IMR-90 (cell line): ENCODE results near the gene SELENOO. TPM values are rescaled to one million over a fixed set of nuclear protein-coding genes. Genes with fewer than 3 reads are reported as not detected.
A peak's percentile ranks its signal among the peaks of the same experiment; 100 is the strongest.

Experiments
- ATAC-seq: fragments of 200-7000 bp; cut with Tn5 transposase; 2 replicates; pipeline ENCODE4 v1.9.1; 2020; ENCODE audit warnings: low read depth, mild to moderate bottlenecking, moderate library complexity
- BruUV-seq: library from RNA; stranded (reverse); fragments of 400-500 nt; replicated peaks from 2 replicates; lab custom pipeline; 2021; lab: Mats Ljungman, UMichigan
- CTCF ChIA-PET: fragments of 300-600 bp; formaldehyde crosslinking; extraction: SDS; loops from one replicate; lab custom pipeline; 2021; ENCODE audit warnings: antibody characterized with exemption; lab: Yijun Ruan, JAX
- POLR2A ChIA-PET: fragments of 300-600 bp; sonication (Branson Sonifier 250); formaldehyde crosslinking; loops from one replicate; lab custom pipeline; 2022; ENCODE audit warnings: antibody characterized with exemption; ENCODE audit not compliant: unreplicated experiment; lab: Charles Lee
- DNase-seq: peaks from one replicate; pipeline ENCODE4 v3.0.0; 2013
- H2AFZ ChIP-seq: replicated peaks from 2 replicates; pipeline ENCODE3; 2013; ENCODE audit warnings: low read length, mild to moderate bottlenecking; ENCODE audit not compliant: poor library complexity
- H2AK5ac ChIP-seq: 2 replicates; pipeline ENCODE4 v1.6.1; 2013; ENCODE audit warnings: low read depth, low read length, inconsistent platforms
- H2AK9ac ChIP-seq: replicated peaks from 2 replicates; pipeline ENCODE3; 2013; ENCODE audit warnings: mild to moderate bottlenecking, low read depth, low read length, moderate library complexity; ENCODE audit not compliant: poor library complexity
- H2BK120ac ChIP-seq: 2 replicates; pipeline ENCODE4 v1.6.1; 2013; ENCODE audit warnings: low read depth, low read length, inconsistent platforms
- H2BK15ac ChIP-seq: 3 replicates; pipeline ENCODE4 v1.6.1; 2013; ENCODE audit warnings: low read depth, low read length, inconsistent platforms
- H2BK20ac ChIP-seq: 2 replicates; pipeline ENCODE4 v1.6.1; 2013; ENCODE audit warnings: low read depth, mild to moderate bottlenecking, inconsistent platforms, low read length, moderate library complexity
- H2BK5ac ChIP-seq: 2 replicates; pipeline ENCODE4 v1.6.1; 2013; ENCODE audit warnings: mild to moderate bottlenecking, low read depth, low read length, inconsistent platforms; ENCODE audit not compliant: poor library complexity, severe bottlenecking
- H3K14ac ChIP-seq: replicated peaks from 2 replicates; pipeline ENCODE4 v1.6.1; 2013; ENCODE audit warnings: low read depth, low read length, inconsistent platforms
- H3K18ac ChIP-seq: 2 replicates; pipeline ENCODE4 v1.6.1; 2013; ENCODE audit warnings: low read depth, low read length, control low read depth
- H3K23ac ChIP-seq: 2 replicates; pipeline ENCODE4 v1.6.1; 2013; ENCODE audit warnings: low read depth, low read length, inconsistent platforms
- H3K27ac ChIP-seq: 2 replicates; pipeline ENCODE4 v1.5.1; 2013; ENCODE audit warnings: mild to moderate bottlenecking, control low read depth, low read length; ENCODE audit not compliant: insufficient read depth
- H3K27me3 ChIP-seq: 2 replicates; pipeline ENCODE4 v1.6.1; 2013; ENCODE audit warnings: low read length; ENCODE audit not compliant: control insufficient read depth, insufficient read depth
- H3K36me3 ChIP-seq: 2 replicates; pipeline ENCODE4 v1.6.1; 2013; ENCODE audit warnings: low read length, mixed read lengths; ENCODE audit not compliant: control insufficient read depth, insufficient read depth
- H3K4ac ChIP-seq: 2 replicates; pipeline ENCODE4 v1.6.1; 2013; ENCODE audit warnings: low read depth, low read length, inconsistent platforms
- H3K4me1 ChIP-seq: 2 replicates; pipeline ENCODE4 v1.6.1; 2013; ENCODE audit warnings: low read length, mixed read lengths; ENCODE audit not compliant: control insufficient read depth, insufficient read depth
- H3K4me2 ChIP-seq: 2 replicates; pipeline ENCODE4 v1.6.1; 2013; ENCODE audit warnings: low read depth, mild to moderate bottlenecking, control low read depth, low read length, moderate library complexity
- H3K4me3 ChIP-seq: 2 replicates; pipeline ENCODE4 v1.5.1; 2013; ENCODE audit warnings: low read depth, mild to moderate bottlenecking, control low read depth, low read length, moderate library complexity; ENCODE audit not compliant: insufficient read depth
- H3K56ac ChIP-seq: 2 replicates; pipeline ENCODE4 v1.6.1; 2013; ENCODE audit warnings: low read length, inconsistent platforms; ENCODE audit not compliant: insufficient read depth; ENCODE audit errors: extremely low read depth
- H3K79me1 ChIP-seq, 2 experiments: 2 replicates each; pipeline ENCODE4 v1.6.1; 2013; ENCODE audit warnings: low read length in 2 of 2, inconsistent platforms in 1 of 2, low read depth in 1 of 2
- H3K9ac ChIP-seq: 2 replicates; pipeline ENCODE4 v1.6.1; 2013; ENCODE audit warnings: low read depth, low read length, control low read depth
- H3K9me1 ChIP-seq: 2 replicates; pipeline ENCODE4 v1.6.1; 2013; ENCODE audit warnings: low read length, inconsistent platforms; ENCODE audit not compliant: insufficient read depth
- H3K9me3 ChIP-seq: 2 replicates; pipeline ENCODE4 v1.6.1; 2013; ENCODE audit warnings: low read length; ENCODE audit not compliant: control insufficient read depth, insufficient read depth
- H4K20me1 ChIP-seq: 2 replicates; pipeline ENCODE4 v1.6.1; 2013; ENCODE audit warnings: low read length, inconsistent platforms; ENCODE audit not compliant: insufficient read depth
- H4K5ac ChIP-seq: 2 replicates; pipeline ENCODE4 v1.6.1; 2013; ENCODE audit warnings: mild to moderate bottlenecking, low read depth, low read length, control low read depth
- H4K8ac ChIP-seq, 2 experiments: 2 replicates each; pipeline ENCODE4 v1.6.1; 2013; ENCODE audit warnings: low read depth in 2 of 2, low read length in 2 of 2, control low read depth in 1 of 2, inconsistent platforms in 1 of 2
- H4K91ac ChIP-seq: 2 replicates; pipeline ENCODE4 v1.6.1; 2013; ENCODE audit warnings: low read depth, low read length, inconsistent platforms; ENCODE audit not compliant: insufficient read depth
- BHLHE40 ChIP-seq: fragments of 150-350 bp; IDR thresholded peaks from 2 replicates; pipeline ENCODE4 v1.6.1; 2016; ENCODE audit warnings: mild to moderate bottlenecking, low read depth, low read length
- CEBPB ChIP-seq: IDR thresholded peaks from 2 replicates; pipeline ENCODE4 v1.6.1; 2012; ENCODE audit warnings: low read depth, low read length, improper control_type of control experiment
- CHD1 ChIP-seq: IDR thresholded peaks from 2 replicates; pipeline ENCODE4 v1.6.1; 2012; ENCODE audit warnings: low read depth, low read length, improper control_type of control experiment
- MAFK ChIP-seq: IDR thresholded peaks from 2 replicates; pipeline ENCODE4 v1.6.1; 2012; ENCODE audit warnings: low read depth, low read length, improper control_type of control experiment
- MAZ ChIP-seq: IDR thresholded peaks from 2 replicates; pipeline ENCODE4 v1.6.1; 2012; ENCODE audit warnings: low read depth, mild to moderate bottlenecking, low read length, improper control_type of control experiment, moderate library complexity, borderline replicate concordance
- MXI1 ChIP-seq: IDR thresholded peaks from 2 replicates; pipeline ENCODE4 v1.6.1; 2012; ENCODE audit warnings: low read depth, mild to moderate bottlenecking, low read length, moderate library complexity, borderline replicate concordance
- NFE2L2 ChIP-seq: fragments of 150-350 bp; IDR thresholded peaks from 2 replicates; pipeline ENCODE4 v1.6.1; 2016; ENCODE audit warnings: low read depth, mild to moderate bottlenecking, low read length
- POLR2A ChIP-seq: IDR thresholded peaks from 2 replicates; pipeline ENCODE4 v1.6.1; 2012; ENCODE audit warnings: mild to moderate bottlenecking, low read depth, low read length
- RAD21 ChIP-seq: IDR thresholded peaks from 2 replicates; pipeline ENCODE4 v1.6.1; 2012; ENCODE audit warnings: low read length, improper control_type of control experiment
- RCOR1 ChIP-seq: IDR thresholded peaks from 2 replicates; pipeline ENCODE4 v1.6.1; 2012; ENCODE audit warnings: mild to moderate bottlenecking, low read length, improper control_type of control experiment; ENCODE audit not compliant: insufficient replicate concordance
- RFX5 ChIP-seq: IDR thresholded peaks from 2 replicates; pipeline ENCODE4 v1.8.0; 2012; ENCODE audit warnings: low read depth, mild to moderate bottlenecking, low read length, moderate library complexity
- SMC3 ChIP-seq: fragments of 150-350 bp; IDR thresholded peaks from 2 replicates; pipeline ENCODE4 v1.6.1; 2016; ENCODE audit warnings: low read depth, mild to moderate bottlenecking, antibody characterized with exemption, low read length, moderate library complexity
- WGBS, 2 experiments: methylation state at CpG; one replicate each; pipeline versions ENCODE4 v1.1.5 to v1.1.7; 2013; ENCODE audit warnings: missing lambda C conversion rate in 2 of 2; ENCODE audit not compliant: insufficient read length in 1 of 2; ENCODE audit errors: extremely low coverage in 2 of 2; 5-methylcytosine and 5-hydroxymethylcytosine counted together
- dilution Hi-C: fragments of 300-500 bp; cut with HindIII; formaldehyde crosslinking; loops from one replicate; pipeline ENCODE4 v1.14.3; 2018; ENCODE audit warnings: low sequenced_read_pairs; ENCODE audit not compliant: unreplicated experiment
- in situ Hi-C: fragments of 300-500 bp; cut with MboI; formaldehyde crosslinking; loops from 3 replicates; pipeline ENCODE4 v1.14.3; 2019; ENCODE audit warnings: low sequenced_read_pairs, inconsistent platforms, mixed read lengths
- intact Hi-C: fragments of 100-400 bp; cut with micrococcal nuclease; formaldehyde crosslinking; loops from 2 replicates; pipeline ENCODE4 v1.10.0; 2022
- polyA plus RNA-seq, 3 experiments: library from polyadenylated mRNA; depleted of rRNA; stranded (reverse); fragments of >200 nt; gene quantifications; 2 replicates each; pipeline ENCODE4 v1.2.3, GENCODE V29; 2012; ENCODE audit warnings: low replicate concordance in 1 of 3
- total RNA-seq: library from RNA; depleted of rRNA; stranded (reverse); fragments of >200 nt; gene quantifications from 2 replicates; pipeline ENCODE4 v1.2.3, GENCODE V29; 2012
- TF ChIP-seq, protein P1 (sequence below): conservative IDR thresholded peaks from 2 replicates; pipeline ENCODE4 v1.5.1; 2012; ENCODE audit warnings: mild to moderate bottlenecking, low read depth, low read length, improper control_type of control experiment
- TF ChIP-seq, protein P2 (sequence below): fragments of 150-350 bp; IDR thresholded peaks from 2 replicates; pipeline ENCODE4 v1.6.1; 2017; ENCODE audit warnings: mild to moderate bottlenecking, antibody characterized with exemption, low read length, low read depth
- TF ChIP-seq, protein P3 (sequence below): fragments of 150-350 bp; IDR thresholded peaks from 2 replicates; pipeline ENCODE4 v1.6.1; 2016; ENCODE audit warnings: low read depth, mild to moderate bottlenecking, low read length, moderate library complexity, borderline replicate concordance

The SELENOO gene
- total and polyA plus RNA-seq, 2 of the 4 experiments (the other 2 are of a cell fraction) = 10.4 to 21.4 TPM

DNA sequence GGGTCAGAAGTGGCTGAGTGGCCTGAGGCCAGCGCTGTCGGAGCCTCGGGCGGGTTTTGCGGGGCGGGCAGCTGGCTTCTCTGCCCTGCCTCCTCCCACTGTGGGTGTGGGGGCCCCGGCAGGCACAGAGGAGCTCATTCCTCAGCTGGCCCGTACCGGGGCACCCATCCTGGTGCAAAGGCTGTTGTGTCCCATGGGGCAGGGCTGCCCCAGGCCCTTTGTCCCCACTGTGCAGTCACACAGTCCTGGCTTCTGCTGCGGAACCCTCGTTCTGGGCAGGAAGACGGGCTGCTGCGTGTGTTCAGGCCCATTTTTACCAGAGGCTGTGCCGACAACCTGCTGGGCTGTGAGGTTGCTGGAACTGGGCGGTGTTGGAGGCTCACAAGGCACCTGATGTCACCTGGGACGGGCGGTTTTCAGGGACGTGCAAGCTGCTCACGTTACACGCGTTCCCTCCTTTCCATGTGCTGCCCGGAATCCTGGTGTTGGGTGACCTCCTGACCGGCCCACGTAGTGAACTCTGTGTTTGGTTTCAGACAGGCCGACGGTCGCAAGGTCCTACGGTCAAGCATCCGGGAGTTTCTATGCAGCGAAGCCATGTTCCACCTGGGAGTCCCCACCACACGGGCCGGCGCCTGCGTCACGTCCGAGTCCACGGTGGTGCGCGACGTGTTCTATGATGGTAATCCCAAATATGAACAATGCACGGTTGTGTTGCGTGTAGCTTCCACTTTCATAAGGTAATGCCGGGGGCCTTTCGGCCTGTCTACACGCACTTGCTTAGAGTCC, 5.2 kb downstream of the SELENOO start:
- dilution Hi-C loops = no loop called here
- intact Hi-C loops = loop anchor here (10.0 kb wide), 1 partner anchor 231 kb away; no protein-coding TSS in a partner anchor
- CTCF ChIA-PET = no interaction called here
- no peak for TF ChIP-seq MAZ
- TF ChIP-seq, protein P1, sequence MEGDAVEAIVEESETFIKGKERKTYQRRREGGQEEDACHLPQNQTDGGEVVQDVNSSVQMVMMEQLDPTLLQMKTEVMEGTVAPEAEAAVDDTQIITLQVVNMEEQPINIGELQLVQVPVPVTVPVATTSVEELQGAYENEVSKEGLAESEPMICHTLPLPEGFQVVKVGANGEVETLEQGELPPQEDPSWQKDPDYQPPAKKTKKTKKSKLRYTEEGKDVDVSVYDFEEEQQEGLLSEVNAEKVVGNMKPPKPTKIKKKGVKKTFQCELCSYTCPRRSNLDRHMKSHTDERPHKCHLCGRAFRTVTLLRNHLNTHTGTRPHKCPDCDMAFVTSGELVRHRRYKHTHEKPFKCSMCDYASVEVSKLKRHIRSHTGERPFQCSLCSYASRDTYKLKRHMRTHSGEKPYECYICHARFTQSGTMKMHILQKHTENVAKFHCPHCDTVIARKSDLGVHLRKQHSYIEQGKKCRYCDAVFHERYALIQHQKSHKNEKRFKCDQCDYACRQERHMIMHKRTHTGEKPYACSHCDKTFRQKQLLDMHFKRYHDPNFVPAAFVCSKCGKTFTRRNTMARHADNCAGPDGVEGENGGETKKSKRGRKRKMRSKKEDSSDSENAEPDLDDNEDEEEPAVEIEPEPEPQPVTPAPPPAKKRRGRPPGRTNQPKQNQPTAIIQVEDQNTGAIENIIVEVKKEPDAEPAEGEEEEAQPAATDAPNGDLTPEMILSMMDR = no peak
- TF ChIP-seq CEBPB = no peak
- TF ChIP-seq CHD1 = no peak
- TF ChIP-seq, protein P2, sequence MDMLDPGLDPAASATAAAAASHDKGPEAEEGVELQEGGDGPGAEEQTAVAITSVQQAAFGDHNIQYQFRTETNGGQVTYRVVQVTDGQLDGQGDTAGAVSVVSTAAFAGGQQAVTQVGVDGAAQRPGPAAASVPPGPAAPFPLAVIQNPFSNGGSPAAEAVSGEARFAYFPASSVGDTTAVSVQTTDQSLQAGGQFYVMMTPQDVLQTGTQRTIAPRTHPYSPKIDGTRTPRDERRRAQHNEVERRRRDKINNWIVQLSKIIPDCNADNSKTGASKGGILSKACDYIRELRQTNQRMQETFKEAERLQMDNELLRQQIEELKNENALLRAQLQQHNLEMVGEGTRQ = no peak
- TF ChIP-seq POLR2A = no peak
- TF ChIP-seq MAFK = no peak
- no peak for TF ChIP-seq RCOR1
- TF ChIP-seq, protein P3, sequence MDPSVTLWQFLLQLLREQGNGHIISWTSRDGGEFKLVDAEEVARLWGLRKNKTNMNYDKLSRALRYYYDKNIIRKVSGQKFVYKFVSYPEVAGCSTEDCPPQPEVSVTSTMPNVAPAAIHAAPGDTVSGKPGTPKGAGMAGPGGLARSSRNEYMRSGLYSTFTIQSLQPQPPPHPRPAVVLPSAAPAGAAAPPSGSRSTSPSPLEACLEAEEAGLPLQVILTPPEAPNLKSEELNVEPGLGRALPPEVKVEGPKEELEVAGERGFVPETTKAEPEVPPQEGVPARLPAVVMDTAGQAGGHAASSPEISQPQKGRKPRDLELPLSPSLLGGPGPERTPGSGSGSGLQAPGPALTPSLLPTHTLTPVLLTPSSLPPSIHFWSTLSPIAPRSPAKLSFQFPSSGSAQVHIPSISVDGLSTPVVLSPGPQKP = no peak
- no peak for TF ChIP-seq RAD21
- no peak for TF ChIP-seq RFX5
- no peak for TF ChIP-seq SMC3
- TF ChIP-seq NFE2L2 = no peak
- no peak for TF ChIP-seq BHLHE40
- no peak for TF ChIP-seq MXI1

More for the DNA sequence above, 5.2 kb downstream of the SELENOO start:
- H4K91ac ChIP-seq = no peak overlapping the region
- no peak overlapping the region for H2BK20ac ChIP-seq
- 0 out of 2 replicates have a peak, but pooled peaks cover 2% of the 10 kb centered on the region for H3K9me1 ChIP-seq
- H2AK9ac ChIP-seq = no peak overlapping the region
- no TSS peak for BruUV-seq
- no peak for DNase-seq
- 95% methylated on average over 26 of the region's 45 CpGs; no CpG with 5 or more reads in 1 of the 2 experiments for WGBS, 2 experiments
- no peak overlapping the region for H4K5ac ChIP-seq
- no peaks in the 10 kb centered on the region for H3K27me3 ChIP-seq
- peaks cover 39% of the 10 kb centered on the region for H4K20me1 ChIP-seq
- H3K14ac ChIP-seq = no peak overlapping the region
- H3K23ac ChIP-seq = no peak overlapping the region
- peaks cover 33% of the 10 kb centered on the region for H3K36me3 ChIP-seq
- POLR2A ChIA-PET = no interaction called here
- no peak overlapping the region for H3K4me3 ChIP-seq
- H3K79me1 ChIP-seq = peaks cover 34 to 74% of the 10 kb centered on the region in 2 experiments
- no peak overlapping the region for H2BK120ac ChIP-seq
- no peak overlapping the region for H3K56ac ChIP-seq
- H3K4me1 ChIP-seq = peaks cover 4% of the 10 kb centered on the region; the same call in 1 of the 2 replicates
- H2AFZ ChIP-seq = peak overlapping the region; percentile 44
- H3K9me3 ChIP-seq = no peaks in the 10 kb centered on the region
- H2BK5ac ChIP-seq = no peak overlapping the region
- no peak overlapping the region for H3K9ac ChIP-seq
- no peak overlapping the region for H3K4me2 ChIP-seq
- no peak overlapping the region for H2BK15ac ChIP-seq
- ATAC-seq = no peak
- H3K27ac ChIP-seq = no peak overlapping the region
- H2AK5ac ChIP-seq = no peak overlapping the region
- in situ Hi-C loops = loop anchor here (25.0 kb wide), 1 partner anchor 394 kb away; no protein-coding TSS in a partner anchor
- no peak overlapping the region for H4K8ac ChIP-seq
- no peak overlapping the region for H3K18ac ChIP-seq
- H3K4ac ChIP-seq = no peak overlapping the region
